Tongue (tissue), 3 donors: ENCODE results near the gene ZNF33A. TPM values are rescaled to one million over a fixed set of nuclear protein-coding genes. Genes with fewer than 3 reads are reported as not detected.
"Not testable (repeated sequence)": the region's sequence is repeated elsewhere in the genome, so short reads cannot be mapped to it uniquely, and the experiment has no call there.

Experiments
- DNase-seq: peaks from one replicate; pipeline ENCODE4 v3.0.0-alpha.2; 2015
- small RNA-seq: library from RNA; depleted of rRNA; stranded (forward); fragments of <200 nt; gene quantifications from one replicate; pipeline ENCODE3, GENCODE V24; 2014; ENCODE audit warnings: low replicate concordance
- total RNA-seq: library from RNA; depleted of rRNA; stranded (reverse); fragments of >200 nt; gene quantifications from one replicate; pipeline ENCODE4 v1.2.3, GENCODE V29; 2014

Gene ZNF33A
- total RNA-seq, 1 donor from 2014 or later = 37.7 TPM

DNA sequence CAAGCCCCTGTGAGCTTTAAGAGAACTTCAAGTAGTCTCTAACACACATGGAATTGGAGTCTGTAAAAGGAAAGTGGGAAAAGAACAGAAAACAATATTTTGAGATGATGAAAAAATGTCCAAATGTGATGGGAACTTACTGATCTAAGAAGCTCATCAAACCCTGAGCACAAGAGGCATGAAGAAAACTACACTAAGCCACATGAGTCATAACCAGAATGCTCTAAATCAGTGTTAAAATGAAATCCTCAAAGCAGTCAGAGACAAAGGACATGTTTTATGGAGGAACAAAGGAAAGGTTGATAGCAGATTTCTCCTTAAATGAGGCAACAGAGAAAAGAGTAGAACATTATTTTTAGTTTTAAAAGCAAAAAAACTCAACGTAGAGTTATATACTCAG is 37.2 kb downstream of the ZNF33A start:
- no peak for DNase-seq

DNA sequence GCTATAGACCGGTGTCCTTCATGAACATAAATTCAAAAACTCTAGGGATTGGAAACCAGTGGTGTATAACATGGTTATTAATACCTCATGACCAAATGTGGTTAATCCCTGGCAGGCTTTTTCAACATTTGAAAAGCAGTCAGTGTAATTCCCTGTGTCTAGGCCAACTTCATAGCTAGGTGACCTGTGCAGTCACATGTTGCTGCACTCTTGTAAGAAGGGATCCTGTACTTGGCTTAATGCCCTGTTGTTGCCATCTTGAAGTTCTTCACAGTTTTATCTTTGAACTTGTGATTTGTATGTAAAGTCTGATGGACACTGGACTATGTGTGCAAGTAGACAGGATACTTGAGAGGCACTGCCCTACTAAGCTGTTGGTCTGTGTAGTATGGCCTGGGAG is 39.7 kb downstream of the ZNF33A start:
- no peak for DNase-seq

- DNase-seq = no peak
Measured at GRCh38 chr10:38054361-38054797, 43.9 kb downstream of the ZNF33A start.

DNA sequence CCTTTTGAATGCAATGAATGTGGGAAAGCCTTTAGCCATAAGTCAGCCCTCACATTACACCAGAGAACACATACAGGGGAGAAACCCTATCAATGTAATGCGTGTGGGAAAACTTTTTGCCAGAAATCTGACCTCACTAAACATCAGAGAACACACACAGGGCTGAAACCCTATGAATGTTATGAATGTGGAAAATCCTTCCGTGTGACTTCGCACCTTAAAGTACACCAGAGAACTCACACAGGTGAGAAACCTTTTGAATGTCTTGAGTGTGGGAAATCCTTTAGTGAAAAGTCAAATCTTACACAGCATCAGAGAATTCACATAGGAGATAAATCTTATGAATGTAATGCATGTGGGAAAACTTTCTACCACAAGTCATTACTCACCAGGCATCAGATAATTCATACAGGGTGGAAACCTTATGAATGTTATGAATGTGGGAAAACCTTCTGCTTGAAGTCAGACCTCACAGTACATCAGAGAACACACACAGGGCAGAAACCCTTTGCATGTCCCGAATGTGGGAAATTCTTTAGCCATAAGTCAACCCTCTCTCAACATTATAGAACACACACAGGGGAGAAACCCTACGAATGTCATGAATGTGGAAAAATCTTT is 44.9 kb downstream of the ZNF33A start:
- DNase-seq = not testable (repeated sequence)

DNA sequence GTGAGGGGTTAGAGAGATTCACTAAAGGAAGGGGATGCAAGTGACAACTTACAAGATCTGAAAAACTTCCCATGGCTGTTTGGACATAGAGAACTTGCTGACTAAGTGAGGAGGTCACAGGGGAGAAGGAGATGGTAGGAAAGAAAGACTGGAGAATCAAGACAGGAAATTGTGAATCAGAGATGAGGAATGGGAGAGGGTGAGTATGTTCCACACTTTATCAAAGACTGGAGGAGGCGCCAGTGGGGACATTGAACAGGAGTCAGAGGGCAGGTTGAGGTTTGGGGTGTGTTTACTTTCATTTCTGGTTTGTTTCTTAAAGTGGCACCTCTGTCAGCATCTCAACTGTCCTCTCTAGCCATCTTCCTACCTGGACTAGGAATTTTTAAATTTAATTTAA is 59.2 kb downstream of the ZNF33A start:
- not testable (repeated sequence) for DNase-seq

DNA sequence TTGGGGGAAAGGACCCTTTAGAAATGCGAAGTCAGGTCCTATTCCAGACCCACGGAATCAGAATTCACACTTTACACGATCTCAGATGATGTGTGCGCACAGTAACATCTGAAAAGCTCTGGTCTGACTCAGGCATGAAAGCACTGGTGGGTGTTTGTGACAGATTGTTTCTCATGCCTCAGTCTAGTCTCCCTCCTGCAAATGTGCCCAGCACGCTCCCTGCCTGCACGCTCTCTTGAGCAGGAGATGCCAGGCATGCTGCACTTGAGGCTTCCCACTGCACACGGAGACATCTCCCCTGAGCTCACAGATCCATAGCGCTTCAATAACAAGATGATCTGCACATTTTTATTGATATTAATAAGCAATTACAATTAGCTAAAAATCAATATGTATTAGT is 60.0 kb downstream of the ZNF33A start:
- no peak for DNase-seq

GRCh38 chr10:38072552-38072951 is 62.1 kb downstream of the ZNF33A start:
- DNase-seq = no peak

GRCh38 chr10:38076687-38077086 is 66.2 kb downstream of the ZNF33A start:
- DNase-seq = no peak

- not testable (repeated sequence) for DNase-seq
Measured at GRCh38 chr10:38093318-38093717, 82.8 kb downstream of the ZNF33A start.

DNA sequence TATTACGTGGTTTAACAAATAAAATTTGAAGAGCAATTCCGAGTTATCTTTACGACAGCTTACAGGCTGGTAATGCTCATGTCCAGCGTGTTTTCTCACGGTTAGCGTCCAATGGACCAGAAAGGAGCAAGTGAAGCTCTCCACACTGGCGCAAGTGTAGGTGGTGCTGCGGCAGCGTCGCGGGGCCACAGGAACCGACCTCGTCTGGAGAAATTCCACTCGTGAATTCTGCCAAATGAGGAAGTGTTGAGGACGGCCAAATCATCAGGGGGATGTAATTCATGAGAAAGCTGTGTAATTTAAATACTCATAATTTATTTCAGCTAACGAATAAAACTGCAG is 83.3 kb downstream of the ZNF33A start:
- DNase-seq = no peak

DNA sequence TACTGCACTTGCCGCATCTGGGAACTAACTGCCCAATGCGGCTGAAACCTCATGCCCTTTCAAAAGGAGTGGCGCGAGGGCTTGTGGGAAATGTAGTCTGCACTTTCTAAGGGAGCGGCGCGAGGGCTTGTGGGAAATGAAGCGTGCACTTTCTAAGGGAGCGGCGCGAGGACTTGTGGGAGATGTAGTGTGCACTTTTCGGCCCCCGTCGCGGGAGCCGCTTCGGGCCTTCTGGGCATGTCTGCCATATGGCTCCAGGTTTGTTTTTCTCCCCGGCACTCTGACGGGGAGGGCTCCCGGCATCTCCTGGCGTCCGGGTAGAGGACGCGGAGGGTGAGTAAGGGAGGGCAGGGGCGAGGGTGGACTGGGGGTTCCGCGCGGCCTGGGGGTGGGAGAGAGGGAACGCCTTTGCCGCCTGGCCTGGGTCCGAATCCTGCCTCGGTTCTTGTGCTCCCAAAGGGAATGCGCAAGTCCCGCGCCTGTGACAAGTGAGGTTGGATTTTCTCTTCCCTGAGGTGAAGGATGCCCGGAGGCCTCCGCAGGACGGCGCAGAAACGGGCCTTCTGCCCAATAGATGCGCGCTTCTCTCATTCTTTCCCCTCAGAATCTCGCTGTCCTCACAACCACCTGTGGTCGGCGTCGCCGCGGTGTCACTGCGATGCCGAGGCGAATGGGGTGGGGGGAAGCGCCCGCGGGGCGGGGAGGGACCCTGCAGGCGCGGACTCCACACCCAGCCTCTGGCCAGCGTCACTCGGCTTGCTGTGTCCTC is 83.9 kb downstream of the ZNF33A start, which contains the start of gene ZNF37A:
TSS of gene ZNF37A (plus strand) at position 180 of the 769 bp plus-strand sequence. CDS start 2,281 bp downstream, outside the sequence.
- DNase-seq = peak; percentile 98

DNA sequence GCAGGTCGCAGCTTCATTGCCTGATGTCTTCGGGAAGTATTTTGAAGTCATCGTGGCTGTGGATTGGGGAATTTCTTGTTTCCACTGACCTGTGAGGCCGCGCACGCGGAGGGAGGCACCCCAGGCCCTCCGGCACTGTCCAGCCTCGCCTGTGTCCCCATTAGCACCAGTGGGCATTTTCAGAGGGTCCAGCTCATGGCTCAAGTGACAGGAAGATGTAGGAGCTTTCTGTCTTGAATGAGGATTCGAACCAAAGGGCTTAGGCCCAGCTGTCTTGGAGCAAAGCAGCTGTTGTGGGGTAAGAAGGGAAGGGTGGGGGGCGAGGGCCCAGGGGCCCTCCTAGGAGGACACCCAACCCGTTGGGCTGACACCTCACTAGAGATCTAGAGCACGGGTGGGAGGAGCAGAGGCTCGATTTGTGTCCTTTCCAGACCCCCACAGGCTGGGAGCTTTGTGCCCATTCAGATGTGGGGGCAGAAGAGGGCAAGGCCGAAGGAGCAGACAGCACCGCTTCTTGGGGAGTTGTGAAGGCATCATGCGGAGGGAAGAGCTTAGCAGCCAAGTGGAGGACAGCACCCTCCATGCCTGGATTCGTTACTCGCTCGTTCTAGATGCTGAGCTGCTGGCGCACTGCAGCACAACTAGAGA is 84.6 kb downstream of the ZNF33A start:
- DNase-seq = no peak

DNA sequence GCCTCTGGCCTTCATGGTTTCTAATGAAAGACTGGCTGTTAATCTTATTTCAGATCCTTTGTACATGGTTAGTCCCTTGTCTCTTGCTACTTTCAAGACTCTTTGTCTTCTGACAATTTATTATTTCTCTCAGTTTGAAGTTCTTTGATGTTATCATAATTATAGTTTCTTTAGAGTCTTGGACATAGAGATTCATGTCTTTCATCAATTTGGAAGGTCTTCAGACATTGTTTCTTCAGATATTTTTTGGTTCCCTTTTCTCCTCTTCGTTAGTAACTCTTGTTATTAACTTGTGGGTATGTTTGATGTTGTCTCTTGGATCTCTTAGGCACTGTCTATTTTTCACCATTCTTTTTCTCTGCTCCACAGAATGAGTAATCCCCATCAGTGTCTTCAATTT is 92.4 kb downstream of the ZNF33A start:
- no peak for DNase-seq

- DNase-seq = no peak
Measured at GRCh38 chr10:38103756-38104155, 93.3 kb downstream of the ZNF33A start.

DNA sequence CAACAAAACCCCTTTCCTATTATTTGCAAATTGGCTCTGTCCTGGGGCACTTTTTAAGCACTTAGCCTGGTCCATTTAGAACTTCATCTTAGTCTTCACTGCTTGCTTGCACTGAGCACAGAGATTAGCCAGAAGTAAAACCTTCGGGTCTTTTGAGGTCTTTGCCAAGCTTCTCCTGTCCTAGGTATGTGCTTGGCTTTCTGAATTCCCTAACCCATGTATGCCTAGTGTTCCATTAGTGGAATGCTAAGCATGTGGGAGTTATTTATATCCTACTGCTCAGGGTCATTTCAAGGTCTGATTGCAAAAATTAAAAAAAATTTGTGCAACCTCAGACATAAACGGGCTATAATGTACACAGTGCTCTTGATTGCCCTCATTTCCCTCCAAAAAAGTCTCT is 101.7 kb downstream of the ZNF33A start:
- DNase-seq = no peak

Small RNA genes lying within 50 kb of the gene (small RNA-seq; reads per million reads assigned to genes)
- gene AL161931.1 = not detected
- gene FXYD6P2 = not detected
- gene RF00019 = not detected
- not detected for gene RNU6-795P

Other genes with a start within 250 kb of the ZNF33A start
- 28.9 TPM for gene ZNF248, start 153.1 kb upstream of the ZNF33A start, total RNA-seq
- gene ZNF25, start 34.0 kb upstream of the ZNF33A start, total RNA-seq = 27.5 TPM
- gene ZNF37A, start 83.7 kb downstream of the ZNF33A start, total RNA-seq = 16.5 TPM